HG02678 (cell line): ENCODE data around the gene SGCA.

Experiments used
- ATAC-seq: cut with Tn5 transposase; IDR thresholded peaks from one replicate; pipeline ENCODE4 v1.9.1; 2021; ENCODE audit warnings: mild to moderate bottlenecking, moderate library complexity; ENCODE audit not compliant: unreplicated experiment

The SGCA gene

GRCh38 chr17:50134206-50135110 lies 31.3 kb upstream of the SGCA start:
- ATAC-seq = no peak

- ATAC-seq = no peak
Observed at GRCh38 chr17:50135316-50136095, 30.3 kb upstream of the SGCA start.

- no peak for ATAC-seq
Observed at GRCh38 chr17:50136096-50136687, 29.6 kb upstream of the SGCA start.

GRCh38 chr17:50137042-50137441 lies 28.8 kb upstream of the SGCA start:
- no peak for ATAC-seq

- no peak for ATAC-seq
Observed at GRCh38 chr17:50139185-50139783, 26.5 kb upstream of the SGCA start.

GRCh38 chr17:50139950-50140885 lies 25.6 kb upstream of the SGCA start:
- peak; percentile 69 for ATAC-seq

GRCh38 chr17:50141026-50141744 lies 24.6 kb upstream of the SGCA start:
- ATAC-seq = no peak

GRCh38 chr17:50141745-50142110 lies 24.1 kb upstream of the SGCA start:
- ATAC-seq = no peak

GRCh38 chr17:50143461-50144176 lies 22.2 kb upstream of the SGCA start:
- ATAC-seq = no peak

- no peak for ATAC-seq
Observed at GRCh38 chr17:50144355-50144754, 21.4 kb upstream of the SGCA start.

- ATAC-seq = no peak
Observed at GRCh38 chr17:50144845-50145531, 20.8 kb upstream of the SGCA start.

- no peak for ATAC-seq
Observed at GRCh38 chr17:50145532-50146229, 20.1 kb upstream of the SGCA start.

GRCh38 chr17:50146230-50146926 lies 19.4 kb upstream of the SGCA start:
- ATAC-seq = no peak

GRCh38 chr17:50146927-50147665 lies 18.7 kb upstream of the SGCA start:
- no peak for ATAC-seq

GRCh38 chr17:50147841-50148225 lies 18.0 kb upstream of the SGCA start:
- ATAC-seq = no peak
